Right lobe of liver (tissue), 6 donors: ENCODE measurements around the gene SDF4. TPM values are rescaled to one million over a fixed set of nuclear protein-coding genes. Genes with fewer than 3 reads are reported as not detected.

Experiments used
- ATAC-seq, 4 donors: fragments of 200-7000 bp; cut with Tn5 transposase; one replicate each; pipeline ENCODE4 v1.9.1; 2020; ENCODE audit warnings: mild to moderate bottlenecking in 4 of 4, moderate library complexity in 4 of 4
- DNase-seq, 3 donors: peaks; one replicate each; pipeline ENCODE4 v3.0.0-alpha.2; 2020
- H3K27ac ChIP-seq, 3 donors: fragments of 200-600 bp; one replicate each; pipeline ENCODE4 v1.8.0; 2022
- H3K27me3 ChIP-seq, 2 donors: fragments of 200-600 bp; one replicate each; pipeline ENCODE4 v1.8.0; 2022
- H3K36me3 ChIP-seq, 4 donors: fragments of 200-600 bp; sonication (generic) in 1 of 4; one replicate each; pipeline versions ENCODE4 v1.5.1 to v1.8.0; 2017 to 2022; ENCODE audit warnings: control low read depth in 1 of 4
- H3K4me1 ChIP-seq, 4 donors: fragments of 200-600 bp; sonication (generic) in 1 of 4; one replicate each; pipeline versions ENCODE4 v1.5.1 to v1.8.0; 2017 to 2022; ENCODE audit warnings: control low read depth in 1 of 4
- H3K4me3 ChIP-seq, 3 donors: fragments of 200-600 bp; one replicate each; pipeline ENCODE4 v1.8.0; 2022
- H3K9me3 ChIP-seq, 4 donors: fragments of 200-600 bp; sonication (generic) in 1 of 4; one replicate each; pipeline versions ENCODE4 v1.5.1 to v1.8.0; 2017 to 2022; ENCODE audit warnings: control low read depth in 1 of 4
- CTCF ChIP-seq, 4 donors: fragments of 200-600 bp in 3 of 4; fragments of 450-650 bp in 1 of 4; IDR thresholded peaks; one replicate each; pipeline versions ENCODE4 v1.5.1 to v1.8.0; 2016 to 2022; ENCODE audit warnings: antibody characterized with exemption in 4 of 4, mild to moderate bottlenecking in 2 of 4
- POLR2A ChIP-seq: fragments of 450-650 bp; IDR thresholded peaks from one replicate; pipeline ENCODE4 v1.6.1; 2017; ENCODE audit warnings: antibody characterized with exemption, mild to moderate bottlenecking
- WGBS: methylation state at CpG from one replicate; pipeline ENCODE4 v1.1.6; 2018; ENCODE audit warnings: low coverage, low lambda C conversion rate; ENCODE audit not compliant: insufficient coverage; ENCODE audit errors: missing lambda C conversion rate; 5-methylcytosine and 5-hydroxymethylcytosine counted together
- intact Hi-C, 2 donors: fragments of 100-400 bp; cut with DNase I; formaldehyde crosslinking; loops; one replicate each; pipeline versions ENCODE4 v1.11.2 to v1.14.1; 2022
- total RNA-seq, 6 experiments: library from RNA; depleted of rRNA in 2 of 6; stranded (reverse); fragments of >200 nt in 2 of 6; fragmentation: NEBNext Ultra II Directional in 3 of 6; extraction: Animal tissue kit (Norgen Biotek cat#: 25700) in 3 of 6; gene quantifications; one replicate each; pipeline versions ENCODE4 v1.1.0 to v1.2.4, GENCODE V29; 2016 to 2023
- donor health status: DM: no; HTN: yes; CAD: no.
- donor health status: DM: no; HTN: no; CAD: no.
- donor health status: DM: no; HTN: no; CAD: no.
- donor health status: DM: no; HTN: yes; CAD: no.
- donor health status: DM: no; HTN: yes; CAD: no.

Gene SDF4
- total RNA-seq, 6 experiments from 2014 or later, result 112 to 148 (median 142) TPM

GRCh38 chr1:1241588-1242219 lies 9.9 kb upstream of the SDF4 start:
- Histone ChIP-seq H3K4me1 (peaks cover 0 to 22% (median 0%) of the 10 kb centered on the region in 4 donors), H3K4me3 (no peak overlapping the region), H3K27ac (no peak overlapping the region), H3K27me3 (no peaks in the 10 kb centered on the region), H3K9me3 (no peaks in the 10 kb centered on the region), H3K36me3 (no peaks in the 10 kb centered on the region)
- no peak for TF ChIP-seq POLR2A
- TF ChIP-seq CTCF (IDR thresholded peaks at IDR 0.05), result no peak
- peak in 1 of 3 donors; percentile 51 for DNase-seq
- intact Hi-C loops, result loop anchor here (5.0 to 10.0 kb wide), 2 partner anchors 53 to 119 kb away; no protein-coding TSS in a partner anchor
- no peak for ATAC-seq
- no CpG with 5 or more reads among the region's 26 CpGs for WGBS

- no peak overlapping the region for H3K4me3 ChIP-seq
- no peak for DNase-seq
- peaks cover 0 to 22% (median 0%) of the 10 kb centered on the region in 4 donors for H3K4me1 ChIP-seq
- intact Hi-C loops, result loop anchor here (5.0 to 10.0 kb wide), 2 partner anchors 54 to 119 kb away; no protein-coding TSS in a partner anchor
- WGBS, result 67% methylated on average over 2 of the region's 23 CpGs
- TF ChIP-seq CTCF (IDR thresholded peaks at IDR 0.05), result no peak
- no peak for TF ChIP-seq POLR2A
- no peaks in the 10 kb centered on the region for H3K9me3 ChIP-seq
- no peak overlapping the region for H3K27ac ChIP-seq
- no peaks in the 10 kb centered on the region for H3K36me3 ChIP-seq
- no peak for ATAC-seq
- H3K27me3 ChIP-seq, result no peaks in the 10 kb centered on the region
Measured at GRCh38 chr1:1240822-1241587, 9.2 kb upstream of the SDF4 start.

GRCh38 chr1:1240348-1240732 lies 8.5 kb upstream of the SDF4 start:
- ATAC-seq, result no peak
- 64% methylated on average over 6 of the region's 11 CpGs for WGBS
- Histone ChIP-seq H3K4me1 (peaks cover 0 to 22% (median 0%) of the 10 kb centered on the region in 4 donors), H3K4me3 (peak overlapping the region in 1 of 3 donors; percentile 16), H3K36me3 (no peaks in the 10 kb centered on the region), H3K27me3 (no peaks in the 10 kb centered on the region), H3K9me3 (no peaks in the 10 kb centered on the region), H3K27ac (no peak overlapping the region)
- intact Hi-C loops, result loop anchor here (5.0 to 10.0 kb wide), 2 partner anchors 54 to 118 kb away; no protein-coding TSS in a partner anchor
- DNase-seq, result no peak
- TF ChIP-seq POLR2A (no peak), CTCF (IDR thresholded peaks at IDR 0.05) (no peak)

- no peak overlapping the region for H3K27ac ChIP-seq
- DNase-seq (peak; percentile 78 to 86 (median 84)), ATAC-seq (peak; percentile 57 to 78 (median 75))
- peak overlapping the region in 2 of 3 donors; percentile 16 to 26 for H3K4me3 ChIP-seq
- H3K36me3 ChIP-seq, result no peaks in the 10 kb centered on the region
- intact Hi-C loops, result loop anchor here (5.0 to 10.0 kb wide), 2 partner anchors 55 to 117 kb away; no protein-coding TSS in a partner anchor
- H3K9me3 ChIP-seq, result no peaks in the 10 kb centered on the region
- WGBS, result 10% methylated on average over 2 of the region's 30 CpGs
- H3K27me3 ChIP-seq, result no peaks in the 10 kb centered on the region
- H3K4me1 ChIP-seq, result peaks cover 0 to 22% (median 0%) of the 10 kb centered on the region in 4 donors
- TF ChIP-seq POLR2A (no peak), CTCF (IDR thresholded peaks at IDR 0.05) (no peak)
Measured at GRCh38 chr1:1239614-1240347, 8.0 kb upstream of the SDF4 start.
